Caki2 (cell line): ENCODE results near the gene TNFSF11. TPM values are rescaled to one million over a fixed set of nuclear protein-coding genes. Genes with fewer than 3 reads are reported as not detected.
"Not testable (repeated sequence)": the region's sequence is repeated elsewhere in the genome, so short reads cannot be mapped to it uniquely, and the experiment has no call there.

Source experiments
- DNase-seq: peaks from one replicate; pipeline ENCODE4 v3.0.0-alpha.2; 2015; ENCODE audit warnings: low read depth
- in situ Hi-C: cut with HindIII; loops from 2 replicates; pipeline ENCODE4 v1.10.0; 2016; ENCODE audit warnings: low sequenced_read_pairs, low pct_unique_long_range_greater_than_20kb, mixed read lengths
- total RNA-seq: library from RNA; depleted of rRNA; stranded (reverse); fragments of >200 nt; shearing (Covaris generic); gene quantifications from 2 replicates; pipeline ENCODE4 v1.2.3, GENCODE V29; 2014; ENCODE audit warnings: low replicate concordance

Gene TNFSF11
- total RNA-seq, 1 experiment from 2014 or later = not detected

DNA sequence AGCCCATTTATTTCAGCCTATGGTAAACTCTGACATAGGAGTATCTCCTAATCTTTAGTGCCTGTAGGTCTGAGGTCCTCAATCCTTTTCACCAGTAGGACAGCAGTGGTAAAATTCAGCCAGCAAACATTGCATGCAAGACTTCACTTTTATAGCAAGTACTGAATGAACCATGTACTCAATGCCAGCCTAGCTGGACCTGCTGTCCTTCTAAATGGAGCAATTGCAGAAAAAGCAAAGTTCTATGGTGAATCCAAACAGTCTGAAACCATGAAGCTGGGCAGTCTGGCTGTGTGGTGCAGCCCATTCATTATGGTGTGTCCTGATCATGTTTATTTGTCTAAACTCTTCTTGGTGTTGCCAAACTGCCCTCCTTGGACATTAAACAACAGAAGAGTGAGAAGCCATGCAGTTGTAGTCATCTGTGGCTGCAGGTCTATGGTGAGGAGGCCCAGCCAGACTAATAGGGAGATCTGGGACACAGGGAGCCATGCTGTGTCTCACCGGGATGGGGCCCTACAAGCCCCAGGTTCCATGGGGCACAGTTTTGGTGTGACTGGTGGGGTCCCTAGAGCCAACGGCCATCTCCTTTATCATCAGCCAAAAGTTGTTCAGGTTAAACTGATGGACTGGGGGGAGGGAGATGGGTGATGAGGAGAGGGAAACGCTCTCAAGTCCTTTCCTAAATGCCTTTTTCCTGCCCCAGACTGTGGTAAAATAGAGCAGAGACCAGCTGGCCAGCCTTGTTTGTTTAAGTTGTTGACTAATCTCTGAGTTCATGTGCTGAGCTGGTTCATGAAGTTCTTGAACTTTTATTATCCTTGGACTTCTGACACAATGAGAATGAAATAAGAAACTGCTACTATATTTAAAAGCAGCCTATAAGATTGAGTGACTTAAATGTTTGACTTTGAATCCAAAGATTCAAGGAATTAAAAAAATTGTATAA is 20.6 kb upstream of the TNFSF11 start:
- no peak for DNase-seq
- in situ Hi-C loops = no loop called here

- DNase-seq = no peak
- in situ Hi-C loops = no loop called here
Measured at GRCh38 chr13:42559057-42559456, 14.9 kb upstream of the TNFSF11 start.

DNA sequence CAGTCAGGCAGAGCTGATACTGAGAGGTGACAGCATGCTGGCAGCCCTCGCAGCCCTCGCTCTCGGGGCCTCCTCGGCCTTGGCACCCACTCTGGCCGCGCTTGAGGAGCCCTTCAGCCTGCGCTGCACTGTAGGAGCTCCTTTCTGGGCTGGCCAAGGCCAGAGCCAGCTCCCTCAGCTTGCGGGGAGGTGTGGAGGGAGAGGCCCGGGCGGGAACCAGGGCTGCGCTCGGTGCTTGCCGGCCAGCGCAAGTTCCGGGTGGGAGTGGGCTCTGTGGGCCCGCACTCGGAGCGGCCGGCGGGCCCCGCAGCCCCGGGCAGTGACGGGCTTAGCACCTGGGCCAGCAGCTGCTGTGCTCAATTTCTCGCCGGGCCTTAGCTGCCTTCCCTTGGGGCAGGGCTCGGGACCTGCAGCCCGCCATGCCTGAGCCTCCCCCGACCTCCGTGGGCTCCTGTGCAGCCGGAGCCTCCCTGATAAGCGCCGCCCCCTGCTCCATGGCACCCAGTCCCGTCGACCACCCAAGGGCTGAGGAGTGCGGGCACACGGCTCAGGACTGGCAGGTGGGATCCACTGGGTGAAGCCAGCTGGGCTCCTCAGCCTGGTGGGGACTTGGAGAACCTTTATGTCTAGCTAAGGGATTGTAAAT is 14.3 kb upstream of the TNFSF11 start:
- in situ Hi-C loops, DNase-seq: not testable (repeated sequence)

- in situ Hi-C loops, DNase-seq: not testable (repeated sequence)
Measured at GRCh38 chr13:42560320-42560719, 13.6 kb upstream of the TNFSF11 start.

DNA sequence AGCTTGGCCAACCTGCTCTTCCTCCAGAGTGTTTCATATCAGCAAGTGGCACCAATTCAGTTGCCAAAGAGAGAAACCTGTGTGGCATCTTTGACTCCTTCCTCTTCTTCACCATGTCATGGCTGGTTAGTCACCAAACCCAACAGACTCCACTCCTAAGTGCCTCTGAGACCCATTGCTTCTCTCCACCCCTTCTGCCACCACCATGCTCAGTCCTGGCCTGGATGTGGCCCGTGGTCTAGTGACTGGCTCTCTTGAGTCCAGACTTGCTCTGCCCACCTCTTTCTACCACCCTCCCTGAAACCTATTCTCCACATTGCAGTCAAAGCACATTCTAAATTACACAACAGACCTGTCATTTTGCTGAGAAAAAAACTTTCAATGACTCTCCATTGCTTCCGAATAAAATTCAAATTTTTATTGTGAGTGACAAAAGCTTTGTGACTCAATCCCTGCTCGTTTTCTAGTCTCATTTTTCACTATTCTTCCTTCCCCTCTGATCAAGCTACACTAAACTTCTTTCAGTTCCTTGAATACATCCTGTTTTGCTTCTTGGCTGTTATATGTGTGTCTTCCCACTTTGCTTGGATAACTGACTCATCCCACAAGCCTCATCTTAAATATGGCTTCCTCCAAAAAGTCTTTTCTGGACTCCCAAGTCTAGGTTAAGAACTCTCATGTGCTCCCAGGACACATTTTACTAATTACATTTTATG is 12.0 kb upstream of the TNFSF11 start:
- in situ Hi-C loops = no loop called here
- DNase-seq = no peak

DNA sequence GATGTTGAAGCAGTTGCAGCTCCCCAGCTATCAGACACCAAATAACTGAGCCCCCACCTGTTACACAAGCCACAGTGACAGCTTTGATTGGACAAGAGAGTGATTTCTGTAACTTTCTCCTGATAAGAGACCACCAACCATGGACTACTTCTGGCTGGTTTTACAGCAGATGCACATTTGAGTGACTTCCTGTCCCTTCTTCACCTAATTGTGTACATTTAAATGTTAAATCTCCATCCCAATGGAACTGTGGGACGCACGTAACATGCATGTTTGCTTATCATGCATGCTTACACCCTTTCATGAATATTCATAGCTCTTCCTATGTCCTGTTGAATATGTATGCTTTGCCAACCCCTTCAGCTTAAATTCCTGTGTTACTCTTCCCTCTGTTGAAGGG is 6.0 kb upstream of the TNFSF11 start:
- in situ Hi-C loops = no loop called here
- DNase-seq = no peak

DNA sequence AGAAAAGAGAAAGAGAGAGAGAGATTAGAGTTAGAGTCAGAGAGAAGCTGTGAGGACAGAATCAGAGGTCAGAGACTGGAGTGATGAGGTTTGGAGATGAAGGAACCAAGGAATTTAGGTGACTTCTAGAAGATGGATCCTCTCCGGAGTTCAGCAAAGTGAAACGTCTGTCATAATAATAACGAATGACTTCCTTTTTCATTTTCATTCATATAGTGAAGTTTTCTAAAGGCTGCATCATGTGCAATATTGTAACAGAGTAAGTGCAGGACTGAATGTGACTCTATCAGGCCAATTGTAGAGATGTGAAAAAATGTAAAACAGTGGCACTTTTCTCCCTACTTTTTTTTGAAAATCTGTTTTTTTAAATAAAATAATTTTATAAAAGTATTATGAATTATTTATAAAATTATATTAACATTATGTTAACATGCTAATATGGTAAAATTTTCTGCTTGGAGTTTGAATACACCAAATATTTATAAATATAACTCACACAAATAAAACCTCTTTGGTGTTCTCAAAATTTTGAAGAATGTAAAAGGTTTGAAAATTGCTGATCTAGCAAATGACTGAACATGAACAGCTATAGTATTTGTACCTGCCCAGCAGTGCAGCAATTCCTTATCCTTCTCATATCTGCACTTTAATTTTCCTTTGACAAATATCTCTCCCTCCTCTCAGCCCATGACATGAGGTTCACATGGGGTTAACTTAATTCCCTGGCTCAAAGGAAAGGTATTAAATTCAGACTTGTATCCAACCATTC is 4.2 kb upstream of the TNFSF11 start:
- no peak for DNase-seq
- in situ Hi-C loops = no loop called here

DNA sequence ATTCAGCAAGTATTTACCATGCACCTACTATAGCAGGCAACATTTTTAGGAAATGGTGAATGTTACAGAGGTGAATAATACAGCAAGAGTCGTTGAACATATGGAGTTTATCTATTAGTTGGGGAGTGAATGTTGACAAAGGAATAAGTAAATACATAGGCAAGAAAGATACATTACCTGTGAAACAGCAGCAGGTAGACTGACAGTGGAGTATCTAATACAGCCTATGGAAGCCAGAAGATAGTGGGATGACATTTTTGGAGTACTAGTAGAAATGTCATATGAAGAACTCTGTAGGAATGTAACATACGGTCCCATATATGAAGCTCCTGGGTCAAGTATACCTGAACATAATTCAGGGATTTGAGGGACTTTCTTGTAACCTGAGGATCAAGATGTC is 2.1 kb upstream of the TNFSF11 start:
- DNase-seq = no peak
- in situ Hi-C loops = no loop called here

DNA sequence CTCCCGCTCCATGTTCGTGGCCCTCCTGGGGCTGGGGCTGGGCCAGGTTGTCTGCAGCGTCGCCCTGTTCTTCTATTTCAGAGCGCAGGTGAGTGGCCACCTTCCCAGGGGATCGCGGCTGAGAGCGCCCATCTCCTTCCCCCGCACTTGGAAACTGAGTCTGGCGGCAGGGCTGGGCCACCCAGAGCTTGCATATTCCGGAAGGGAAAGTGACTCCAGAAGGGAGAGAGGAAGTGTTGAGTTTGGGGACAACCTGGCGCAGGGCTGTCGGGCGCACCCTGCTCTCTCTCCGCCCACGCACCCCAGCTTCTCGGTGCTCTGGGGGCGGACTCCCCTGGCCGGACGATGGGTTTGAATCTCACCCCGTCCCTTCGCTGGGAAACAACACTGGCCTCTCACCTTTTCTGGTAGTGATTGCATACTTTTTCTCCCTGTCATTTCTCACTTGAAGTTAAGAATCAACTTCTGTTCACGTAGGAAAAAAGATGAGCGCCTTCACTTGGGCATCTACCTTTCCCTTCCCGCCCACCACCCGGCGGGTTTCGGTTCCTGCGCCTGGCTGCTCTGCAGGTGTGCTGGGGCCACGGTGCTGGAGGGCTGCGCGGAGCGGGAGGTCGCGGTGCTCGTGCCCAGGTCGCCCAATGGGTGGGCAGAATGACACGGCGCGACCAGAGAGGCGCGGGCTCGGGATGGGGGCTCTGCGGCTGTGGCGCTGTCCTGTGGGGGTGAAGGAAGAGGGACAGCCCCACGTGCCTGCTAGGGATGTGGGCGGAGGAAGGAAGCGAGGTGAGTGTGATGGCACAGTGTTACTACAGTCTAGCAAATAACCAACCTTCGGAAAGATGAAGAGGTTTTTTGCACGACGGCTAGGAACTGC is 721 bp downstream of the TNFSF11 start:
- in situ Hi-C loops = no loop called here
- DNase-seq = no peak

DNA sequence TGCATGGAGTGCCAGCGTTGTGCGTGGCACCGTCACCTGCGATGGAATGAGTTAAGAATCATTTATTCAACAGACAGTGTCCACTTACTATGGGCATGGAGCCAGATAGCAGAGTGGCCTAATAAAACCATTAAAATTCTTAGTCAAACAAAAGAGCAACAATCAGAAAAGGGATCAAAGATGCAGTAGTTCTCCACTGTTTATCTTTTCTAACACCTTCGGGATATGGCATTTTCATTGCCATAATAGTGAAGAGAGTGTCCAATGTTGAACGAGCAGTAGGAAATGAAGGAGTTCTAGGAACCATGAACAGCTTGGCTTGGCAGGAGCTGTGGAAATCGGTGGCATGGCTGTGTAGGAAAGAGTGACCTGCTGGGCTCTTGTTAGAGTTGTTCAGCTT is 2.0 kb downstream of the TNFSF11 start:
- in situ Hi-C loops = no loop called here
- no peak for DNase-seq

DNA sequence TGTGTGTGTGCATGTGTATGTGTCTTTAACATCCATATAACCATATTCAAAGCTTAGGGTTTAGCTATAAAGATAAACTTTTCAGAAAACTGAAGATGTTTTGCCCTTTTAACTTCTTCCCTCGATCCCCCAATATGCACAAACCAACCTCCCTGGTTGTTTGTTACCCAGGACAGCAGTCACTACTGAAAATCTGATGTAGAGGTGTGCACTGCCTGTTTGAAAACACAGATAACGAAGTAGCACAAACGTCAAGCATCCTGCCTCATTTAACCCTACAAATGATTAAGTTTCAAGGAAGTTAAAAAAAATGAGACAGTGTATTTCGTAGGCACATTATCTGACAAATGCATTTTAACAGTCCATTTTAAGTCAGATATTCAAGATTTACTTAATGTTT is 3.6 kb downstream of the TNFSF11 start:
- no peak for DNase-seq
- in situ Hi-C loops = no loop called here

DNA sequence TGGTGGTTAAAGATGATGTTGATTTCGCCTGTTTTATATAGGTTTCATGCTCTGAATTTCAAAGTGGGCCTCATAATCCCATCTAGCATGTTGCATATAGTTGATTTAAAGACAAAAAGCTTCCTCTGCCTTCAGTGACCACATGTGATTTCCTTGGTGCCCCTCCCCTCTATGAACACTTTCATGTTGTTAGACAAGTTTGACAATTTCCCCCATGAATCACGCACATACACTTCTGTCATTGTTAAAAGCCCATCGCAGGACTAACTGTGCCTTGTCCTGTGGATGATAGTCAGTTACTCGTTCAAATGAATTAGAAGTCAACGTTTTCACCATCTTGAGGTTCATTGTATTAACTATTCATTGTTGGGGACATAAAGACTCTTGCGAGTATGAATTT is 6.7 kb downstream of the TNFSF11 start:
- no peak for DNase-seq
- in situ Hi-C loops = no loop called here

- DNase-seq = no peak
- in situ Hi-C loops = no loop called here
Measured at GRCh38 chr13:42581427-42581826, 7.5 kb downstream of the TNFSF11 start.

- in situ Hi-C loops = no loop called here
- no peak for DNase-seq
Measured at GRCh38 chr13:42591602-42592001, 17.6 kb downstream of the TNFSF11 start.

GRCh38 chr13:42592915-42593900 is 19.3 kb downstream of the TNFSF11 start:
- no peak for DNase-seq
- in situ Hi-C loops = no loop called here

DNA sequence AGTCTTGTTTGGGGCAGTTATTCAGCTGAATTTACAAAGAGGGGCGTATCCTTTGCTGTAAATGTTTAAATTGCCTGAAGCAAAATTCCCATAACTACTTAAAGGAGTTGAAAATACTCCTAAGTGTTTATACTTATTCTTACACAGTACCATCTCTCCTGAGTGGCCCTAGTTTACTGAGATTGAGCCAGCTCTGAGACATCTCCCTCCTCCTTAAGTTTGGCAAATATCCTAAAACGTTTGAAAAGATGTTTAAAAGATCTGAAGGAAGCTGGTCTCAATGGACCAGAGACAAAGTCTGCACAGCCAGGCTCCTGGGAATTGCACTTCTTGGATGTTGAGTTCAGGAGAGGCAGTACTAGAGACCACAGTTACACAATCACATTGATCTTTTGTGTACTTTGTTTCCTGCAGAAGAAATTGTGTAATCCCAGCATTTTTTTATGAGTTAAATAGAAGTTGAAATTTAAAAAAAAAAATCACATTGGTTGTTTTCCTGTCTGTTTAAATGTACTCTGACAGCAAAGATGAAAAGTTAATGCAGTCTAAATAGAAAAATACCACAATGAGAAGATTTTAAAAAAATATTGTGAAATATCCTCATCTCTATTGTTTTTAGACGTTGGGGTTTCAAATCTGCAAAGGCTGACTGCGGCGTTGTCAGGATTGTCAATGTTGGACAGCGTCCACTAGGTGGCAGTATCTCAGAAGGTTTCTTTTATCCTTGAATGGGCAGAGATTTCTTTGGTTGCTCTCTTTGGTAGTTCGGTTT is 20.7 kb downstream of the TNFSF11 start:
- DNase-seq = peak; percentile 28
- in situ Hi-C loops = no loop called here
